Thymus (tissue), 11 donors: Measurements from ENCODE around the gene CLPSL1. TPM values are rescaled to one million over a fixed set of nuclear protein-coding genes. Genes with fewer than 3 reads are reported as not detected.

ENCODE experiments used
- DNase-seq, 9 donors: peaks; one replicate each; pipeline ENCODE4 v3.0.0-alpha.2; 2013; ENCODE audit warnings: low spot score in 9 of 9, low read depth in 6 of 9, missing footprints in 1 of 9
- H3K27ac ChIP-seq, 2 donors: one replicate each; pipeline ENCODE4 v1.5.1; 2013; ENCODE audit warnings: control low read depth in 1 of 2, low read depth in 1 of 2, low read length in 1 of 2, mild to moderate bottlenecking in 1 of 2, moderate library complexity in 1 of 2
- H3K27me3 ChIP-seq, 2 donors: one replicate each; pipeline ENCODE4 v1.5.1; 2013; ENCODE audit warnings: low read length in 1 of 2; ENCODE audit not compliant: control insufficient read depth in 2 of 2, insufficient read depth in 1 of 2
- H3K36me3 ChIP-seq, 2 donors: one replicate each; pipeline ENCODE4 v1.5.1; 2013; ENCODE audit warnings: low read length in 1 of 2, mild to moderate bottlenecking in 1 of 2, moderate library complexity in 1 of 2; ENCODE audit not compliant: control insufficient read depth in 2 of 2, insufficient read depth in 2 of 2
- H3K4me1 ChIP-seq, 2 donors: one replicate each; pipeline ENCODE4 v1.5.1; 2013; ENCODE audit warnings: low read length in 2 of 2; ENCODE audit not compliant: control insufficient read depth in 2 of 2, insufficient read depth in 2 of 2
- H3K4me3 ChIP-seq, 2 donors: one replicate each; pipeline ENCODE4 v1.5.1; 2013; ENCODE audit warnings: low read length in 2 of 2, control low read depth in 1 of 2, mild to moderate bottlenecking in 1 of 2
- H3K9me3 ChIP-seq, 2 donors: one replicate each; pipeline ENCODE4 v1.5.1; 2013; ENCODE audit warnings: low read length in 1 of 2, mild to moderate bottlenecking in 1 of 2; ENCODE audit not compliant: control insufficient read depth in 2 of 2, insufficient read depth in 1 of 2
- WGBS: extraction: QIAGEN DNeasy Blood & Tissue Kit; methylation state at CpG from one replicate; pipeline ENCODE4 v1.1.7; 2013; 5-methylcytosine and 5-hydroxymethylcytosine counted together
- polyA plus RNA-seq: library from polyadenylated mRNA; stranded (reverse); fragments of 200-250 nt; gene quantifications from one replicate; pipeline ENCODE4 v1.2.3, GENCODE V29; 2013
- total RNA-seq: library from RNA; stranded (reverse); fragments of 120-200 nt; gene quantifications from one replicate; pipeline ENCODE4 v1.2.4, GENCODE V29; 2013
- donor health status: healthy.

CLPSL1 gene
- total and polyA plus RNA-seq, 2 donors: 0.14 TPM; not detected in 1

DNA sequence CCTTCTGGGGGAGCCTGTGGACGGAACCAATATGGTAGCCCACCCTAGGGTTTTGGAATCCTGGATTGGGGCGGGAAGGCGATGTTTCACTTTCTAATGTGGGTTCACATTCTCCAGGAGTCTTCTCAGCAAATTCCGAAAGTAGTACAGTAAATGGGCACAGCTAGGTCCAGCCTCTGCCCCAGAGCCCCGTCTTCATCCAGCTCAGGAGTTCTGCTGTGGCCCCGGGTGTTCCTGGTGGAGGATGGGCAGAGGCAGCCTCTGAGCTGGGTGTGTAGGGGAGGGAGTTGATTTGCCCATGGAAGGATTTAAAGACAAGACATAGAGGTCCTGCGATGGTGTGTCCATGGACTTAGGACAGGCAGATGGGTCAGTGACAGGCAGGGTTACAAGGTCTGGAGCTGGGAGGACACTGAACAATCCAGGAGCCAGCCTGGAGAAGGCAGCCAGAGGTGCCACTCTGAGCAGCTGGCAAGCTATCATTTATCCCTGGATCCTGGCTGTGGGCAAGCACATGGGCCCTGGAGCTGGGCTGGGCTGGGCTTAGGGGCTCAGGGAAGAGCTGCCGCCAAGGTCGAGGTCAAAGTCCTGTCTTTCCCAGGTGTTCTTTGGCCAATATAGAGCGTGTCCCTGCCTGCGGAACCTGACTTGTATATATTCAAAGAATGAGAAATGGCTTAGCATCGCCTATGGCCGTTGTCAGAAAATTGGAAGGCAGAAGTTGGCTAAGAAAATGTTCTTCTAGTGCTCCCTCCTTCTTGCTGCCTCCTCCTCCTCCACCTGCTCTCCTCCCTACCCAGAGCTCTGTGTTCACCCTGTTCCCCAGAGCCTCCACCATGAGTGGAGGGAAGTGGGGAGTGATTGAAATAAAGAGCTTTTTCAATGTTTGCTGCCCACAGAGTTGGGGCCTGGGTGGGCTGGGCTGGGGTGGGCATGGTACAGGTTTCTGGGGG, 6.7 kb downstream of the CLPSL1 start:
- Histone ChIP-seq H3K27me3 (peaks cover 0 to 42% of the 10 kb centered on the region in 2 donors), H3K9me3 (no peaks in the 10 kb centered on the region), H3K4me3 (no peak overlapping the region), H3K36me3 (no peaks in the 10 kb centered on the region), H3K4me1 (no peaks in the 10 kb centered on the region), H3K27ac (no peak overlapping the region)
- WGBS: 91% methylated on average over 13 of the region's 13 CpGs
- DNase-seq: no peak

DNA sequence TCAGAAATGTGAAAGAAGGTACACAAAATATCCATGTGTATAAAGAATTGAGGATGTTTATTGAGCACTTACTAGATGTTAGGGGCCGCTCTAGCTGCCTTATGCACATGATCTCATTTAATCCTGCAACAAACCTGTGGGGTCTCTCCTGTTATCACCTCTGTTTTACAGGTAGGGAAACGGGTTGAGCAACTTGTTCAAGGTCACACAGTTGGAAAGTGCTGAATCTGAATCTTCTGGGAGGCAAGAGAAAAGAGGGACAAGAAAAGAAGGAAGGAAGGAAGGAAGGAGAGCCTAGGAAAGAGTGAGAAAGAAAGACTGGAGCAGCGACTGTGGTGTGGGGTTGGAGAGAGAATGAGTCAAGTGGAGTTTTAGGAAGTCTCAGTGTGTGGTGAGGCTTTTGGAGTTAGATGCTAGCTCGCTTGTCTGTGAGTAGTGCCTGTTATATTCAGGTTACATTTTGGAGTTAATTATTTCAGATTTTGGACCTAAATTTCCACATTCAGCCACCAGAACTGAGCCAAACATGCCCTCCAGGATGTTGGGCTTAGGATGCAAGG, 7.7 kb downstream of the CLPSL1 start:
- 70% methylated on average over 4 of the region's 4 CpGs for WGBS

DNA sequence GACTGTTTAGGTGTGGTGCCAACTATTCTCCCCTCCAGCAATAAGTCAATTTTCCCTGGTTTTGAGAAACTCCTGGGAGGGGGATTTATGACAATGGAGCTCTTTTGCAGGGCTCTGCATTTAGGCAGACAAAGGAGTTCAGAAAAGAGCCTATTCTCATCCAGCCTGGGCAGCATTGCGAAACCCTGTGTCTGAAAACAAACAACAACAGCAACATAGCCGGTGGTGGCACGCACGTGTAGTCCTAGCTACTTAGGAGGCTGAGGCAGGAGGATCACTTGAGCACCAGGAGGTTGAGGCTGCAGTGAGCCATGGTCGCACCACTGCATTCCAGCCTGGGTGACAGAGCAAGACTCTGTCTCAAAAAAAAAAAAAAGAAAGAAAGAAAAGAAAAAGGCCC, 9.9 kb downstream of the CLPSL1 start:
- H3K27me3 ChIP-seq: peaks cover 0 to 37% of the 10 kb centered on the region in 2 donors
- no peaks in the 10 kb centered on the region for H3K36me3 ChIP-seq
- WGBS: 95% methylated on average over 5 of the region's 5 CpGs
- no peak overlapping the region for H3K27ac ChIP-seq
- no peaks in the 10 kb centered on the region for H3K9me3 ChIP-seq
- H3K4me1 ChIP-seq: no peaks in the 10 kb centered on the region
- no peak overlapping the region for H3K4me3 ChIP-seq
- no peak for DNase-seq

More for the DNA sequence above, 7.7 kb downstream of the CLPSL1 start:
- no peak for DNase-seq
- peaks cover 0 to 40% of the 10 kb centered on the region in 2 donors for H3K27me3 ChIP-seq
- no peaks in the 10 kb centered on the region for H3K9me3 ChIP-seq
- H3K36me3 ChIP-seq: no peaks in the 10 kb centered on the region
- no peak overlapping the region for H3K27ac ChIP-seq
- no peaks in the 10 kb centered on the region for H3K4me1 ChIP-seq
- no peak overlapping the region for H3K4me3 ChIP-seq

DNA sequence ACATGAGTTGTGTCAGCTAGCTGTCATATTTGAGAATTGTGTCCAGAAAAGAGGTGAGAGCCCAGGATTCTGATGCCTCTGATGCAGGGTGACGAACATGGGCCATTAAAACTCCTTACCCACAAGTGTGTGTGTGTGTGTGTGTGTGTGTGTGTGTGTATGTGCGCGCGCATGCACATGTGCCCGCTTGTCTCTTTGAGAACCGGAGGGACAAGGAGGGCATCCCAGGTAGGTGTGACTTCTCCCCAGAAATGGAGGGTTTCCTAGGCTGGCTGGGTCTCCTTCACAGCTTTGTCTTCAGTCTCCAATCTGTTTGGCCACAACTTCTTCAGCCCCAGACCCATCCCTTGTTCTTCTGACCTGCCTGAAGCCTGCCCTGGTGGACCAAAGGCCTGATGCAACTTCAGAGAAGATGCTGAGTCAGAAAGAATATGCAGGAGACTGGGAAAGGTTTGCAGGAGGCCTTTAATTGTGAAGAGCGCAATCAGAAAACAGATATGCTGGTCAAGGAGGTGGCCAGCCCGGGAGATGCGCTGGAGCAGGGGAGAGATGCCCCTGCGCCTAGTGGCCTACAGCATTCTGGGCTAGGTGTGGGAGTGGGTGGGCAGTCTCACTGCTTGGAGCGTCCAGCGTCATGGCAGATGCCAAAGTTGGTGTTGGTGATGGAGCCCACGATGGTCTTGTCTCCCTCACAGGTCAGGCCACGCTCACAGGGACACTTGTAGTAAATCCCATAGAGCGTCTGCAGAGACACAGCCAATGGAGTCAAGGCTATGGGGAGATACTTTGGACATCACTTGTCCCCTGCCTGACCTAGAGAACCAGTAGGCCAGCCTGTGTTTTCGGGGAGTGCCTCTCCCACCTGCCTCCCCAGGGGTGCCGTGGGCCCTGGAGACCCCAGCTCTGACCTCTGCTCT, 14.0 kb downstream of the CLPSL1 start:
- Histone ChIP-seq H3K27ac (no peak overlapping the region), H3K27me3 (peaks cover 0 to 4% of the 10 kb centered on the region in 2 donors), H3K4me1 (no peaks in the 10 kb centered on the region), H3K4me3 (no peak overlapping the region), H3K9me3 (no peaks in the 10 kb centered on the region), H3K36me3 (no peaks in the 10 kb centered on the region)
- no peak for DNase-seq
- WGBS: 95% methylated on average over 17 of the region's 17 CpGs

DNA sequence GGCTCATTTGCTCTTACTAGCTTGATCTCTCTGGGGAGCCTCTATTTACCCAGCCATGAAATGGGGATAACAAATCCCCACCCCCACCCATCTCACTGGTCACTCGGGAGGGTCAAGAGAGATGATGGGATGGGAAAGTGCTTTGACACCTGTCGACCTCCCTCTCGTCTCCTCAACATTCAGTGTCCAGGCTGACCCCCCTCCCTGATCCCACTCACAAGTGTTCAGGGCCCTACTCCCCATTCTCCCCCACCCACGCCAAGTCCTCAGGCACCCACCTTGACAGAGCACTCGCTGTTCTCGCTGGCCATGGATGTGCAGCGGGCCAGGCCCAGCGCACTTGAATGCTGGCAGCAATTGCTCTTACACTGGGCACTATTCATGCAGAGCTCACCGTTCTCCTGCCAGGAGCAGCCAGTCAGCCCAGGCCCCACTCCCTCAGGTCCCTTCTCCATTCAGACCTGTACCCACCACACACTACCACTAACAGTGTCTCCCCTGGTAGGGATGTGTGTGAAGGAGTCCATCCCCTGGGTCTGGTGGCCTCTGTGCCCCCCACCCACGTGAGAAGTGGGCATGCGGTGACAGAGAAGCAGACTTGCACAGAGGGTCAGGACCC, 14.7 kb downstream of the CLPSL1 start:
- H3K9me3 ChIP-seq: no peaks in the 10 kb centered on the region
- H3K4me1 ChIP-seq: no peaks in the 10 kb centered on the region
- H3K36me3 ChIP-seq: no peaks in the 10 kb centered on the region
- no peak for DNase-seq
- 95% methylated on average over 11 of the region's 11 CpGs for WGBS
- no peak overlapping the region for H3K4me3 ChIP-seq
- H3K27ac ChIP-seq: no peak overlapping the region
- H3K27me3 ChIP-seq: peaks cover 0 to 4% of the 10 kb centered on the region in 2 donors

DNA sequence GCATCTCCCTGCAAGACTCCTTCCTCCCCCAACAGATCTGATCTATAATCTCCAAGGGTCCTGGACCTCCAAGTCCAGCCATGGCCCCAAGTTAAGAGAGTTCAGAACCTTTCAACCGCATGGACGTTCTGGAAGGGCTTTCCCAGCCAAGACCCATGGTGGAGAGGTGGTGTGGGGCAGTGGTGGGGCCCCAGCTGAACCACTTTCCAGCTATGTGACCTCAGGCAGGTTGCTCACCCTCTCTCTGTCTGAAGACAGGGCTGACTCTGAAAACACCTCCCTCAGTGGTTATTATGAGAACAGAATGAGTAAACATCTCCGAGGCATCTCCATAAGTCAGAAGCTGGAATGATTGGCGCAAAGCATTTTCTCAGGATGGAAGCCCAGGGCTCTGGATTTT, 15.4 kb downstream of the CLPSL1 start:
- 96% methylated on average over 4 of the region's 4 CpGs for whole genome bisulfite sequencing
- H3K4me3 ChIP-seq: no peak overlapping the region
- DNase-seq: no peak
- no peaks in the 10 kb centered on the region for H3K36me3 ChIP-seq
- no peaks in the 10 kb centered on the region for H3K9me3 ChIP-seq
- no peak overlapping the region for H3K27ac ChIP-seq
- peaks cover 0 to 4% of the 10 kb centered on the region in 2 donors for H3K27me3 ChIP-seq
- H3K4me1 ChIP-seq: no peaks in the 10 kb centered on the region

DNA sequence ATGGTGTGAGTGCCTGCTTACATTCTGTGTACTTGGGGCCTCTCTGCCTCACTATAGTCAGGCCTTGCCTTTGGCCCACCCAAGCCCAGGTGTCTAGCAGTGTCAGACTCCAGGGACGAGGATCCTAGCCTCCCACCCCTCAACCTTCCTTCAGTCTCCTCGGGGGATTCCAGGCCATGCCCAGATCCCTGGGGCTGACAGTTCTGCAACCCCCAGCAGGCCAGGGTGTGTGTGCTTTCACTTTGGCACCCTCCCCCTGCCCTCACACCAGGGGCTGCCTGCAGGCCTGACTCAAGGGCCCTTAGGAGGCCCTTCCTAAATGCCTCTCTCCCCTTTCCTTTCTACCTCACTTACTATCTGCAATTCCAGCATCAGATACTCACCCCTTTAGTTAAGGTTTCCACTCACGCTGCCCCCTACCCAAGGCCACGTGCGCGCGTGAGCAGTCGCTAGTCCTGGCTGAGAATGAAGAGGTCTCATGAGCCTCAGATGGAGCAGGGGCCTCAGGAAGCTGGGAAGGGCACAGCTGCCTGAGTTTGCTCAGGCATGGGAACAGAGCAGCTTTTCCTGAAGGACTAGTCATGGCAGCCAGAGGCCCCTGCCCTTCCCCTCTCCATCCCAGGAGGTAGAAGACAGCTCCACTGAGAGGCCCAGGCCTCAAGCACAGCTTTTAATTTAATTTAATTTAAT, 17.2 kb downstream of the CLPSL1 start:
- Histone ChIP-seq H3K36me3 (no peaks in the 10 kb centered on the region), H3K4me1 (no peaks in the 10 kb centered on the region), H3K9me3 (no peaks in the 10 kb centered on the region), H3K27me3 (peaks cover 0 to 4% of the 10 kb centered on the region in 2 donors), H3K27ac (no peak overlapping the region), H3K4me3 (no peak overlapping the region)
- DNase-seq: no peak
- WGBS: 93% methylated on average over 8 of the region's 8 CpGs

DNA sequence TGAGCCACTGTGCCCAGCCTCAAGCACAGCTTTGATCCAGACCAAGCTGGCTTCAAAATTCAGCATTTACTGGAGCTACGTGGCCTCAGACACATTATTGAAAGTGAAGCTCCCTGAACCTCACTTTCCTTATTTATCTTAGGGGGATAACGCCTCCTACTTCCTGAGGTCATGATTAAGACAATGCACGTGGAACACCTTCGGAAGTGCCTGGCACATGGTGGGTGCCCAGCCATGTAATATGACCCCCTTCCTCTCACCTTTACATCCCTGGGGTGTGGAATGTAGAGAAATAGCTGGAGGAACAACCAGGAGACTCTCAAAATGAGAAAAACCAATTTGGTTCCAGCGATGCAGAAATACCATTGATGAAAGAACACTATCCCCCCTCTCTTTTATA, 17.9 kb downstream of the CLPSL1 start:
- no peaks in the 10 kb centered on the region for H3K9me3 ChIP-seq
- H3K27me3 ChIP-seq: peaks cover 0 to 4% of the 10 kb centered on the region in 2 donors
- H3K36me3 ChIP-seq: no peaks in the 10 kb centered on the region
- no peak for DNase-seq
- H3K27ac ChIP-seq: no peak overlapping the region
- H3K4me3 ChIP-seq: no peak overlapping the region
- WGBS: 93% methylated on average over 5 of the region's 5 CpGs
- H3K4me1 ChIP-seq: no peaks in the 10 kb centered on the region
